Stimulated activated CD8-positive, alpha-beta memory T cell treated with anti-CD3 and anti-CD28 coated beads, Interleukin-15, amount 100 ng/mL, for 1 hour (primary cell): ENCODE measurements around the gene KIF3A.

Source experiments
- DNase-seq: peaks from one replicate; pipeline ENCODE4 v3.0.0-alpha.2; 2020; ENCODE audit warnings: low read depth

The KIF3A gene

DNA sequence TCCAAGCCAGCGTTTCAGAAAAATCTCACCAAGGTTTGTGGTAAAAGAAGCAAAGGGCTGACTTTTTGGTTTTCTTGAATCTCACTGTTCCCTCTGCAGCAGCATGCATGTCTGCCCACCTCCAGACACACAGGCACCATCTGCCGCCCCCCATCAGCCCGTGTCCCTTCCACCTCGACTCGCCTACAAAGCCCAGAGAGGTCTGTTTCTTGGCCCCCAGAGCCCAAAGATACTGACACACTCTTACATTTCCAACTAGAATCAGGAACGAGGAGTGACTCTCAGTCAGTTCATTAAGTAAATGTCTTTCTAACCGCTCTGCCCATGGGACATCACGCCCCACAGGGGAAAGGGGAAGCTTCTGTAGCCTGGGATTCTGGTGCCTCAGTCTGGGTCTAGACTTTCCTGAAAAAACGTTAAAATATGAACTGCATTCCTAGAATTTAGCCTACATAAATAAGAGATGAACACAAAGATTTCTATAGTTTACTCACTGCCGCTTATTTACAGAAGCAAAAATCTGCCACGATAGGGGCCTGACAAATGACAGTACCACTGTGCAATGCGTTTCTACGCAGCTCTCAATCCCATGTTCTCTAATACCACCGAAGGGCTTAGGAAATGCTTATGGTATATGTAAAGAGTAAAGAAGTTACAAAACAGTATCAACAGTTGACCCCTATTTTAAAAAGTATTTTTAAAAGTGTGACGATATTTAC lies 59.5 kb downstream of the KIF3A start:
- DNase-seq: no peak

DNA sequence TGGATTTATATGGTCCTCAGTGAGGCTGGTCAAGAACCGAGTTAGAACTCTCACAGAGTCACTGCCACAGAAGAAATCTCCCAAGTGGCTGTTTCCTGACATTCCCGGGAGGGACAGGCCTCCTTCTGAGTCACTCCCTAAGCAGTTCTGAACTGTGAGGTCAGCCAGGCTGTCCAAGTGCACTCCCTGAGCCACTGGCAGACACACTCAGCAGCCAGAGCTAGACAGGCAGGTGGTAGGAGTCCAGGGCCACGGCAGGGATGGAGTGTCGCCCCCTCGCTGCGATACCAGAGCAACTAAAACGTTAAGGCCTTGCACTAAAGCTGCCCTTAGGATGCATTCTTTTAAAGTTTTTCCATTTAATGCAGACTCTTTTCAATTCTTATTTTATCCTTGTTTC lies 60.2 kb downstream of the KIF3A start:
- DNase-seq: no peak

DNA sequence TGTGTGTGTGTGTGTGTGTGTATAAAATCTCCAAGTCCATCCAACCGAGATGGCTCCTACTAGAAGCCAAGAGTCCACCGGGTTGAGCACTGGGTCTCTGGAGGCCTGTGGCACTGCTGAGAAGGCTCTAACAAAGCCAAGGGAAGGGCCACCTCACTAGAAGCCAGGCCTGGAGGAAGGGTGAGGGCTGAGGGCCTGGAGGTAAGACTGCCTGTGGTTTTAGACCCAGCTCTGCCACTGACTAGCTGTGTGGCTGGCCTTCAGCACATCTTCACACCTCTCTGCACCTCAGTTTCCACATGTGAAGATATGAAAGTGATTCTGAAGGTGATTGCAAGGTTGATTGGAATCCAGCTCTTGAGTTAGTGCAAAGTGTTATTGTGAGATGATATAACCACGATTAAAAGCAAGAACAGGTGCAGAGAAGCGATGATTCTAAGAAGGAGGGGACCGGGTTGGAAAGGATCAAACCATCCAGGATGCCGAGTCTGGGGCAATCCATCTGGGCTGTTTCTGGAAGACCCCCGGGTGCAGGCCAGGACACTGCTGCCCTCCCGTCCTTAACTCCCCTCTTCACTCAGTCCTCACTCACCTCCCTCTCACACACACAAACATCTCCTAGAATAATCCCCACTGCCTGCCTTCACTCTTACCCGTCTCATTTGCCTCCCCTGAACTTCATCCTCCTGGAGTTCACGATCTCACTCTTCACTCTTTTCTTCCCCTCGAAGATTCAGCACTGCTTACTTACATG lies 61.2 kb downstream of the KIF3A start:
- no peak for DNase-seq

DNA sequence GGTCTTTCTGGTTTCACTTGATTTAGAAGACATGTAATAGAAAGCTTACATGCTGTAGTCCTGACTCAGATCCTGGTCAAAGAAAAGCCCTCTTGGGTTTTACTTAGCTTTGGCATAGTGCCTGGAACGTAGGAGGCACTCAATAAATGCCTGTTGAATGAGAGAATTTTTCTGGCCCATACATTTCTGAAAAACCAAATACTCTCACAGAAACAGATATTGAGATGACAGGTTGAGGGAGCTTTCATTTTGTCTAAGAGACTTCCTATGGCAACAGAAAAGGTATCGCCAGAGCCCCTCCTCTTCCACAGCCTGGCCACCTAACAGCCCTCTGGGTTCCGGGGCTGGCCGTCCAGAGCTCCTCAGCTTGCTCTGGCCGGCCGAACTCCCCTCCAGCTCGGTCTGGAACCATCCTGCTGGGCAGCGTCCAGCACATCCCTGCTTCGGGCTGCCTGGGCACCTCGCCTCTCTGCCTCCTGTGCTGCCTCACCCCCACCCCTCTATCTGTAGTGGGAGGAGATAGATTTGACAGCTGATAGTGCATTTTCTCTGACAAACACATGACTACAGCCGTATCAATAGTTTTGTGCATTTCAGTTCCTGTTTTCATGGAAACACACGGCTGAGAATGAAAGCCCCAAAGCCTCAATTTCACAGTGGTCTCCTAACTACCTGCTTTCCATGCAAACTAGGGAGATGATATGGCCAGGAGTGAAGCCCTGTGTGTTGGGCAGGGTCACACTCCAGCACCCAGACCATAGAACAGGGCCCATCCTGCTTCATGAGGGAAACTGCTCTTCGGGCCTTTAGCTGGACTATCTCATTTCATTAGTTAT lies 62.5 kb downstream of the KIF3A start:
- DNase-seq: no peak

DNA sequence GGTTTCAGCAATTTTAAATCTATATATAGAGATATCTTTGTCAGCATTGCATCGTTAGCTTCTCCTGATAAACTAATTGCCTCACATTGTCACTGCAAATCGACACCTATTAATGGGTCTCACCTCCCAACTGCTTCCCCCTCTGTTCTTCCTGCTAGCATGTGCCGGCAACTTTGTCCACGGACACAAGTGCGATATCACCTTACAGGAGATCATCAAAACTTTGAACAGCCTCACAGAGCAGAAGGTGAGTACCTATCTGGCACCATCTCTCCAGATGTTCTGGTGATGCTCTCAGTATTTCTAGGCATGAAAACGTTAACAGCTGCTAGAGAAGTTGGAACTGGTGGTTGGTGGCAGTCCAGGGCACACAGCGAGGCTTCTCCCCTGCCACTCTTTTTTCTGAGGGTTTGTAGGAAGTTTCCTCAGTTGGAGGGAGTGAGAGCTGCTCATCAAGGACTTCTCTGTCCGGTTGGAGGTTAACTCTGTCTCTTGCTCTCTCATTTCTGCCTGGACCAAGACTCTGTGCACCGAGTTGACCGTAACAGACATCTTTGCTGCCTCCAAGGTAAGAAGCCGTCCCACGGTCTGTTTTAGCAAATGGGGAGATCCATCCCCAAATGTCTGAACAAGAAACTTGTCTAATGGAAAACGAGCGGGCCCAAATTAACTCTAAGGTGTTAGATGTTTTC lies 63.3 kb downstream of the KIF3A start, which contains the start of gene IL4:
Gene IL4 (plus strand): TSS at position 51 of the 692 bp plus-strand sequence. CDS start 62 bp downstream, at position 113.
- DNase-seq: no peak

DNA sequence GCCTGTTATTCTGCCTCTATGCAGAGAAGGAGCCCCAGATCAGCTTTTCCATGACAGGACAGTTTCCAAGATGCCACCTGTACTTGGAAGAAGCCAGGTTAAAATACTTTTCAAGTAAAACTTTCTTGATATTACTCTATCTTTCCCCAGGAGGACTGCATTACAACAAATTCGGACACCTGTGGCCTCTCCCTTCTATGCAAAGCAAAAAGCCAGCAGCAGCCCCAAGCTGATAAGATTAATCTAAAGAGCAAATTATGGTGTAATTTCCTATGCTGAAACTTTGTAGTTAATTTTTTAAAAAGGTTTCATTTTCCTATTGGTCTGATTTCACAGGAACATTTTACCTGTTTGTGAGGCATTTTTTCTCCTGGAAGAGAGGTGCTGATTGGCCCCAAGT lies 63.9 kb downstream of the KIF3A start:
- DNase-seq: no peak

DNA sequence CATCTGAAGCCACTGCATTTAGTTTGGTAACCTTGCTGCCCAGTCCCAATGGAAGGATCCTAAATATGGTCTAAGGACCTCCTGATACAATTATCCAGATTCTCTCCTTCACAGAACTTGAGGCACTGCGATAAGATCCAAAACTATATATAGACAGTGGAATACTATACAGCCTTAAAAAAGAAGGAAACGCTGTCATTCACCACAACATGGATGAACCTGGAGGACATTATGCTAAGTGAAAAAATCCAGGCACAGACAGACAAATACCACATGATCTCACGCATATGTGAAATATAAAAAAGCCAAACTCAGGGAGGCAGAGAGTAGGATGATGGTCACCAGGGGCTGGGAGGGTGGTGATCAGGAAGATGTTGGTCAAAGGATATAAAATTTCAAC lies 66.3 kb downstream of the KIF3A start:
- no peak for DNase-seq

DNA sequence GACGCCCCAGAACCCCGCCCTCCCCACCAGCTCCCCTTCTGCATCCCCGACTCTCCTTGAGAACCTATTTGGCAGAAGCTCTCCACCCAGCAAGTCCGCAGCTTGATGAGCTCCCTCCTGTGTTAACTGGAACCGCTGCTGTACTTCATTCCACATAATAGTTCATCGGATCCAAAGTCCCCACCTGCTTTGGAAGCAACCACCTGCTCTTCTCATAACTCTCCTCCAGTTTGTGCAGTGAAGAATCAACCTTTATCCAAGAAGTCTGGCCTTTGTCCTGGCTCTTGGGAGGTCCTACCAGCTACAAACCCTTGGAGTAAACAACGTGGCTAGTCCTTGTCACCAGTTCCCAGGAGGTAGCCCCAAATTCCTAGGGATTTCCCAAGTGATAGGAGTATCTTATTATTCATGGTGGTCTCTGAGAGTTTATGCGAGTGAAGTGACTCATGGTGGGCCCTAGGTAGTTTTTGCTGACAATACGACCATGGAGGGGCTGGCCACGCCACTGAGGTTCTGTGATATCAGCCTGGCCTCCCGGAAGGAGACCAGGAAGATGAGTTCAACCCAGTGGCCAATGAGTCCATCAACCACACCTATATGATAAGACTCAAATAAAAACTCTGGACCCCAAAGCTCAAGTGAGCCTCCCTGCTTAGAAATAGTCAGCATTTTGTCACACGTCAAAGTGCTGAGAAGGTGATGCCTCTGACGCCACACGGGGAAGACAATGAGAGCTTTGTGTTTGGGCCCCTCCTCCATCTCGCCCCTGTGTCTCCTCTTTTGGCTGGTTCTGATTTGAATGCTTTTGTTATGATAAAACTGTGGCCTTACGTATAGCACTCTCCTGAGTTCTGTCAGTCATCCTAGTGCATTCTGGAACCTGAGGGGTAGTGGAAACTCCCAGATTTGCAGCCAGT lies 67.1 kb downstream of the KIF3A start:
- no peak for DNase-seq

DNA sequence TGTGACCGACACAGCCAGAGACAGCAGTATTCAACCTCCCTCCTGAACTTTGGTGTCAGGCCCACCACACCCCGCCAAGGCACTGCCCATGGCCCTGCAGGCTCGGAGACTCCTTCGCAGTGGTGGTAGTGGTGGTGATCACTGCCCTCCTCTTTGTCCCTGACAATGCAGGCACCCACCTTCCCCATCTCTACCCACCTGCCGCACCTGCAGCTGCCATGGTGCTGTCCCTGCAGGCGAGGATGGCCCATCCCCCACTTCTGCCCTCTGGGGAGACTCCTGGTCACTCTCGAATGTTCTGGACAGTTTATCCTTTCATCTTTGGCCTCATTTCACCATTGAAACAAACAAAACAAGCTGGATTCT lies 67.9 kb downstream of the KIF3A start:
- no peak for DNase-seq

DNA sequence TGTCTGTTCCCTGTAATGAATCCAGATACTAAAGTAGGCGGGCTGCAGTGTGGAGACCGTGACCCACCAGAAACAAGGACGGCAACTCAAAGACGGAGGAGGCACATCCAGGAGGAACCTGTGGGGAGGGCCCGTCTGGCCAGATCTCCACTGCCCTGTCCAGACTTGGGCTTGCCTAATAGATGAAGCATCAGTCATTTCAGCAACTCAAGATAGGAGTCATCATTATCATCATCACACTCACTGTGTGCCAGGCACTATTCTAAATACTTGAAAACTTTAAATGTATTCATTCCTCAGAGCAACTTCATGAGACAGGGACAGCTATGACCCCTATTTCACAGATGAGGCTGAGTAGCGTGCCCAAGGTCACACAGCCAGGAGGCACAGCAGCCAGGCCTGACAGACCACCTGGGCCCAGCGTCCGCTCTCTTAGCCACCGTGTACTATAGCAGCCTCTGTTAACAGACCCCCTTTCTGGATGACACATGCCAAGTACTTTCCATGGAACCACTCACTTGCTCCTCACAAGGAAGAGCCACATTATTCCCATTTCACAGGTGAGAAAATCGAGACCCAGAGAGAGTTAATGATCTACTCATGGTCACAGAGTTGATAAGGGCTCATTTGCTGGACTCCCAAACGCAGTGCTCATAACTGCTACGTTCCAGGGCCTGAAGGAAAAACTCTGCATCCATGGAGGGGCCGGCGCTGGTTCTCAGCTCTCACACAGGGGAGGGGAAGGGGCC lies 68.5 kb downstream of the KIF3A start:
- DNase-seq: no peak

DNA sequence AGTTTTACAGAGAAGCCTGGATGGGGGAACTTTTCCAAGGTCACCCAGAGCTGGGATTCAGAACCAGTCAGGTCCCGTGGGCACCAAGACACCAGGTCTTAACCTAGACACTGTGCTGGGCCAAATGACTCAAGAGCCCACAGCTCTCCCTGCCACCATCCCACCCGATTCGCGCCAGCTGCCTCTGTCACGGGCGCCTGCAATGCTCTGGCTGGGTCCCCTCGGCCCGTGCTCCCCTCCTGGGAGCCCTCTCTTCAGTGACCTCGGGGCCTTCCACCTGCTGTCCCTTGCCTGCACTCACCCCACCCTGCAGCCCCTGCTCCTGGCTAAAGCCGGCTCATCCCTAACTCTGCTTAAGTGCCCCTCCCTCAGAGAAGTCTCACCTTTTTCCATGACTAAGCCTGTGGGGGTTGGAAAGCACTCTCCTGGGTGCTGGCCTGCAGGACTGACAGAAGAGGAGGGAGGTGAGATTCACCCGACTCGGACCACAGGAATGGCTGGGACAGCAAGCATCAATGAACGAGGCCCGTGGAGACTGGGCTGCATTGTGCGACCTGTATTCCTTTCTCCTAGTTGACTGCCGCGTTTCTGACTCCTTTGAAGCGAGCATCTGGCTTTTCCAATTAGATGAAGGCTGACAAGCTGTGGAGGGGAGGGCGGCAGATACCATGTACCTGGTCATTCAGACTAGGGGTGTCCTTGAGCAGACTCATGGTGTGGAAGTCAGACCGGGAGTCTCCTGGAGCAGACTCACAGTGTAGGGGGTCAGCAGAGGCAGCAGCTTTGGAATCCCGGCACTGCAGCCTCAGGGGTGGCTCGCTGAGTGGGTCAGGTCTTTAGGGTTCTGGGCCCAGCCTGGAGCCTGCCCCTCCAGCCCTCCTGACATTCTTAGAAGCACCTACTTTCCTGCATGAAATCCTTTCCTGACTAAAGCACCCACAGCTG lies 69.3 kb downstream of the KIF3A start:
- DNase-seq: no peak

DNA sequence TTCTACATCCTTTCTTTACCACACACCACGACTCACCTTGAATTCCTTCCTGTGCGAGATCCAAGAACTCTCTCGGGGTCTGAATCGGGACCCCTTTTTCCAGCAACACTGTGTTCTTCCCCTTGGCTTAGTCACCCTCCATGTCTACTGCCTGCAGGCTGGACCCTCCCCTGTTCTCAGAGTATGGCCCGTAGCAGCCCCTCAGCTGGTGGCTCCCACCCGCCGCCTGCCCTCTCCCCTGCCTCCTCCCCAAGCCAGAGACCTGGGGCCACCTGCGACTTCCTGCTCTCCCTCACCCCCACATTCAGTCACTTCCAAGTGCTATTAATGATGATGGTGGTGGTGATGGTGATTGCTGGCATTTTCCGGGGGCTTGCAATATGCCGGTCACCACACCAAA lies 70.0 kb downstream of the KIF3A start:
- no peak for DNase-seq

DNA sequence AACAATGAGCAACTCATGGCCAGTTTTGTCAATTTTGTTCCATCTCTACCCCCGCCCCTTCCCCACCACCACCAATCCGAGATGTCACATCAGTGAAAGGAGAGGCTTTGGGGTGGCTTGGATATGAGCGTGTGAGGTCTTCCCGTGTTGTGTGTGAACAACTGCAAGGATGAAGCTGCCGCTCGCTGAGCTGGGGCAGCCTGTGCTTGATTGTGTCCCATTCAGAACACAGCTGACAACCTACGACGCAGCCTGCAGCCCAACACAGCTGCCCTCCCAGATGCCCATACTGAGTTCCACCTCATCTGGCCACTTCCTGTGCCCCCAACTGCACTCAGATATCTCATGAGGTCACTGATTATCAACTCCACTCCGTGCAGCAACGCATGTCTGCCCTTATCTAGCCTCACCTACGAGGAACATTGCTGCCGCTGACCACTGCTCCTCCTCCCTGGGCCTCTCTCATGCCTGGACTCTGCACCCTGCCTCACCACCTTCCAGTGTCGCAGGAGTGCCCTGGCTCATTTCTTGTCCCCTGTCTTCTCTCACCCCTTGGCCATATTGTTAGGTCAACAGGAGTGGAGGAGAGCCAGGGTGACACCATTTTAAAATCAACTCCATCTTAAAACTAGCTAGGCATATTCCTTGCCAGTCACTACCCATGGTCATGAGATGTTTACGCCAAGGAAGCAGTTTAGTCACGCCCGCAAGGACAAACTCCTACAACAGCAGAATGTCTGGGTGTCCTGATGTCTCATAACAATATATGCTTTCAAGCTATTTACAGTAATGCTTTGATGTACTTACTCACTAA lies 70.8 kb downstream of the KIF3A start:
- DNase-seq: no peak

DNA sequence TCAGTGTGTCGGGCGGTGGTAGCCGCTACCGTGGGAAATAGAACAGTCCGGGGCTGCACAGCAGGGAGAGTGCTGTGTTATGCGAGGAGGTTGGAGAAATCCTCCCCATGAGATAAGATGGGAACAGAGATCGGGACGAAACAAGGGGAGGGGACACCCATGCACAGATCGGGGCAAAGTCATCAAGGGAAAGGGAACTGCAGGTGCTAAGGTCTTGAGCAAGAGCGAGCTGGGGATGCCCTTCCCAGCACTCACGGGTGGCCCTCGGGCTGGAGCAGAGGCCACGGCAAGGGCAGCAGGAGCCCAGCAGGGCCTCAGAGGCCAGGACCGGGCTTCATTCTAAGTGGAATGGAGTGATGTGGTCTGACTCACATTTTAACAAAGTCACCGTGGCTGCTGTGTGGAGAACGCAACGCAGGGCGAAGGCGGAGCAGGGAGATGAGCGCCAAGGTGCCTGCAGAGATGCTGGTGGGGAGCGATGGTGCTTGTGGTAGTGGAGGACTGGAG lies 71.7 kb downstream of the KIF3A start:
- no peak for DNase-seq

DNA sequence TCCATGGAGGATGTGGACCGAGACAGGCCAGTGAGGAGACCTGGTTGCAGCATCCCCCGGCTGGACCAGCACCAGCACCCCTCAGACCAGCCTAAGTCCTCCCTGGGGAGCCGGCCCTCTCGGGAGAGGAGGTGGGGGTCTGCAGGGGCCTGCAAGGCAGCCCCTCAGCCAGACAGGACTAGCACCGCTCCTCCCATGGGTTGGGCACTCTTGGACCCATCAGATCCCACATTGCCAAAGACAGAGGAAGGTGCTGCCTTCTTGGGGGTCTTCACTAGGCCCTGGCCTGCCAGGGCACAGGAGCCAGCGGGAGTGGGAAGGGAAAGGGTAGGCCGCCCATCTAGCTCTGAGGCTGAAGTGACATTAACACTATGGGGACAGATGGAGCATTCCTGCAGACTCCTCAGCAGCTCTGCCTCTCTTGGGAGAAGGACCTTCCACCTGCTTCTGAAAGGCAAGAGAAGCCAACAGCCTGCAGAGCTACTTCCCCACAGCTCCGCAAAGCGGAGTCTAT lies 72.6 kb downstream of the KIF3A start:
- no peak for DNase-seq

DNA sequence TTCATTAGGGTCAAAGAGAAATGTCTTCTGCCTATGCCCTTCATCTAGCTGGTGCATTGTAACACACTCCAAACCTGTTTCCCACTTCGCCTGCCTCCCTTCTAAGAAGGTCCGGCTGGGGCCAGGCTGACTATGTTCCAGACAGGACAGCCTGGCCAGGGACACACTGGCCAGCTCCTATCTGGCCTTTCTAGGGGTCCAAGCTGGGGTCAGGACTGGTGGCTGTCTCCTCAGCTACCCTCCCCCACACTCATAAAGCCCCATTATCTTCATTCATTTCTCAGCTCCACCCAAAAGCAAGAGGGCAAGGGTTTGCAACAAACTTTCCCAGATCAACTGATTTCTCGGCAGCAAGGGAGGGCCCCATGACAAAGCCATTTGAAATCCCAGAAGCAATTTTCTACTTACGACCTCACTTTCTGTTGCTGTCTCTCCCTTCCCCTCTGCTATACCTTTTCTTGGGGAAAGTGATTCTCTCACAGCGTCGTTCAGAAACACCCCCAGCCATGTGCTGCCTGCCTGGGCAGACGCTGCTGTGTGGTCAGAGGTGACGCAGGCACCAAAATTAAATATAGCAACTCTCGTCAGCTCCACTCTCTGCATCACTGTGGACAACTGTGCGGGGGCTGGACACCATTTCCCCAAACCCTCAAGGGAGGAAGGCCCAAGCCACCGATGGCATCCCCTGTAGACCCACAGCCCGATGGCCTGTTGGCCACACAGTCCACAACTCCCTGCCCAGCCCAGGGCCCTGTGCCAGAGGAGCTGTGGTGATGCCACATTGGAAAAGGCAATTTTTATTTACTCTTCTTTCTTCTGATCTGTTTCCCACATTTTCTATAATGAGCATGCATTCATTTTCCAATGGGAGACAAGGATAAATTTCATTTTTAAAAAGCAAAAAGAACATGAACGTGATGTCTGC lies 73.3 kb downstream of the KIF3A start:
- no peak for DNase-seq
